ENCODE data around the gene TPPP.
"Not testable (repeated sequence)": the region's sequence is repeated elsewhere in the genome, so short reads cannot be mapped to it uniquely, and the experiment has no call there.

DNA sequence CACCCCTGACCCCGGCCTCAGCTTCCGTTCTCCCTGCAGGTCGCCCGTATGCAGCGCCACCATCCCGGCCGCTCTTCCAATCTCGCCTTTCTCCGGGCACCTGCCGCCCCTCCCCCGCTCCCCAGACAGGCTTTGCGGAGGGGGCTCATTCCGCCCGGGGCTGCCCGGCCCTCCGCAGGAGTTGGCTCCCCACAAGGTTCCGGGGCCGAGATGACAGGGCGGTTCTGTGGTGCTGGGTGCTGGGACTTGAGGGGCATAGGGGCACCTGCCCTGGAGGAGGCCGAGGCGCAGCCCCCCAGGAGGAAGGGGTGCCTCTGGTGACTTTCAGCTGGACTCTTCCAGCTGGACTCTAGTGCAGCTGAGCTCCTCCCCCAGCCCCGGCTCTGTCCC is 885 bp upstream of the TPPP start:
- not testable (repeated sequence) for TF ChIP-seq SUZ12 (IDR thresholded peaks at IDR 0.05; ENCODE audit: extremely low read depth, insufficient read depth, insufficient read length); ZNF274 (IDR thresholded peaks at IDR 0.05; ENCODE audit: low read depth, low read length); YY1 (IDR thresholded peaks at IDR 0.05; ENCODE audit: insufficient read depth, insufficient read length)
